Activated CD4-positive, alpha-beta T cell treated with anti-CD3 and anti-CD28 coated beads, Interleukin-2, amount 10 ng/mL, durations not matched to agents 24 days and 14 days (primary cell): ENCODE data around the gene QRICH2. TPM values are rescaled to one million over a fixed set of nuclear protein-coding genes. Genes with fewer than 3 reads are reported as not detected.
"Not testable (repeated sequence)": the region's sequence is repeated elsewhere in the genome, so short reads cannot be mapped to it uniquely, and the experiment has no call there.

ENCODE experiments used
- DNase-seq: peaks from one replicate; pipeline ENCODE4 v3.0.0; 2022
- H3K27ac Mint-ChIP-seq: one replicate; pipeline ENCODE4 v1.8.0; 2022; ENCODE audit warnings: mild to moderate bottlenecking, mixed read lengths
- H3K27me3 Mint-ChIP-seq: one replicate; pipeline ENCODE4 v1.8.0; 2022; ENCODE audit warnings: mixed read lengths
- H3K36me3 Mint-ChIP-seq: one replicate; pipeline ENCODE4 v1.8.0; 2022; ENCODE audit warnings: low read depth, mild to moderate bottlenecking, mixed read lengths
- H3K4me1 Mint-ChIP-seq: one replicate; pipeline ENCODE4 v1.8.0; 2021; ENCODE audit warnings: mixed read lengths
- H3K4me3 Mint-ChIP-seq: one replicate; pipeline ENCODE4 v1.8.0; 2022; ENCODE audit warnings: mild to moderate bottlenecking, moderate library complexity, mixed read lengths
- H3K9me3 Mint-ChIP-seq: one replicate; pipeline ENCODE4 v1.8.0; 2021; ENCODE audit warnings: mixed read lengths
- intact Hi-C: fragments of 100-400 bp; cut with micrococcal nuclease; formaldehyde crosslinking; loops from one replicate; pipeline ENCODE4 v1.15.1; 2023
- total RNA-seq: library from RNA; stranded (reverse); gene quantifications from 2 replicates; pipeline ENCODE4 v1.2.3, GENCODE V29; 2022

The QRICH2 gene
- total RNA-seq, 1 donor from 2014 or later: 2.2 TPM

DNA sequence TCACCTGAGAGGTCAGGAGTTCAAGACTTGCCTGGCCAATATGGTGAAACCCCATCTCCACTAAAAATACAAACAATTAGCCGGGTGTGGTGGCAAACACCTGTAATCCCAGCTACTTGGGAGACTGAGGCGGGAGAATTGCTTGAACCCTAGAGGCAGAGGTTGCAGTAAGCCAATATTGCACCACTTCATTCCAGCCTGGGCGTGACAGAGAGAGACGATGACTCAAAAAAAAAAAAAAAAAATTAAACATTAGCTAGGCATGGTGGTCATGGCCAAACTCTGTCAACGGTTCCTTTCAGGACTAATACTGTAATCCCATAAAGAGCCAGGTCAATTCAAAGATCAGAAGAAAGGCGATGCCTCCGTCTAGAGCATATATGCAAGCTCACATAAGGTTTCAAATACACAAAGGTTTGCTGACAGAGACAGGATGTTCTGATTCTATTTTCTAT lies 70.2 kb downstream of the QRICH2 start:
- Mint-ChIP-seq H3K4me3 (peak overlapping the region; percentile 87), H3K27me3 (no peaks in the 10 kb centered on the region), H3K9me3 (peaks cover 3% of the 10 kb centered on the region), H3K36me3 (peaks cover 28% of the 10 kb centered on the region), H3K4me1 (peaks cover 54% of the 10 kb centered on the region), H3K27ac (no peak overlapping the region)
- intact Hi-C loops: loop anchor here (2.0 kb wide), 1 partner anchor 29 kb away; no protein-coding TSS in a partner anchor
- DNase-seq: no peak

GRCh38 chr17:76236603-76237002 lies 71.5 kb downstream of the QRICH2 start:
- no peak overlapping the region for H3K4me3 Mint-ChIP-seq
- no peak for DNase-seq
- H3K4me1 Mint-ChIP-seq: peaks cover 52% of the 10 kb centered on the region
- peaks cover 37% of the 10 kb centered on the region for H3K36me3 Mint-ChIP-seq
- intact Hi-C loops: no loop called here
- H3K9me3 Mint-ChIP-seq: peaks cover 3% of the 10 kb centered on the region
- no peak overlapping the region for H3K27ac Mint-ChIP-seq
- H3K27me3 Mint-ChIP-seq: no peaks in the 10 kb centered on the region

- Mint-ChIP-seq H3K27me3 (no peaks in the 10 kb centered on the region), H3K36me3 (peaks cover 36% of the 10 kb centered on the region), H3K27ac (no peak overlapping the region), H3K9me3 (peaks cover 3% of the 10 kb centered on the region), H3K4me3 (no peak overlapping the region), H3K4me1 (peaks cover 46% of the 10 kb centered on the region)
- DNase-seq: no peak
- intact Hi-C loops: no loop called here
Measured at GRCh38 chr17:76235883-76236282, 72.2 kb downstream of the QRICH2 start.

DNA sequence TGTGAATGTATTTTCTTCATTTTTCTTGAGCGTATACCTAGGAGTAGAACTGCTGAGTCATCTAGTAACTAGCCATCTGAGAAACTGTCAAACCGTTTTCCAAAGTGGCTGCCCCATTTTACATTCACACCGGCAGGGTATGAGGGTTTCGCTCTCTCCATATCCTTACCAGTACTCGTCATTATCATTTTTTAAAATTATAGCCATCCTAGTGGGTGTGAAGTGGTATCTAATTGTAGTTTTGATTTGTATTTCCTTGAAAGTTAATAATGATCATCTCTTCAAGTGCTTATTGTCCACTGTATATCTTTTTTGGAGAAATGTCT lies 73.8 kb downstream of the QRICH2 start:
- Mint-ChIP-seq H3K27me3 (no peaks in the 10 kb centered on the region), H3K27ac (no peak overlapping the region), H3K4me1 (peaks cover 52% of the 10 kb centered on the region), H3K4me3 (no peak overlapping the region), H3K36me3 (peaks cover 45% of the 10 kb centered on the region), H3K9me3 (peaks cover 3% of the 10 kb centered on the region)
- intact Hi-C loops: no loop called here
- DNase-seq: no peak

DNA sequence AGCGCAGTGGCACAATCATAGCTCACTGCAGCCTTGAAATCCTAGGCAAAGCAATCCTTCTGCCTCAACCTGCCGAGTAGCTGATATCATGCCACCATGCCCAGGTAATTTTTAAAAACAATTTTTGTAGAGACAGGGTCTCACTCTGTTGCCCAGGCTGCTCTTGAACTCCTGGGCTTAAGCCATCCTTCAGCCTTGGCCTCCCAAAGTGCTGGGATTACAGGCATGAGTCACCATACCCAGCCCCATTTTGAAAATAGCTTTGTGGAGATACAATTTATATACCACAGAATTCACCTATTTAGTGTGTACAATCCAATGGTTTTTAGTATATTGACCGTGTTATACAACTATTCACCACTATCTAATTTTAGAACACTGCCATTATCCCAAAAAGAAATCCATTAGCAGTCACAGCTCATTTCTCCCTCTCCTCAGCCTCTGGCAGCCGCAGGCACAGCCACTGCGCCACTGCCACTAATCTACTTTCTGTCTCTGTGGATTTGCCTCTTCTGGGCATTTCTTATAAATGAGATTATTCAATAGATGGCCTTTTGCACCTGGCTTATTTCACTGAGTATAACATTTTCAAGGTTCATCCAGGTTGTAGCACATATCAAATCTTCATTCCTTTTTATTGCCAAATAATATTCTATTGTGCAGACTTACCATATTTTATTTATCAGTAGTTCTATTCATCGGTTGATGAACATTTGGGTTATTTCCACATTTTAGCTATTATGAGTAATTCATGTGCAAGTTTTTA lies 74.3 kb downstream of the QRICH2 start:
- intact Hi-C loops: no loop called here

DNA sequence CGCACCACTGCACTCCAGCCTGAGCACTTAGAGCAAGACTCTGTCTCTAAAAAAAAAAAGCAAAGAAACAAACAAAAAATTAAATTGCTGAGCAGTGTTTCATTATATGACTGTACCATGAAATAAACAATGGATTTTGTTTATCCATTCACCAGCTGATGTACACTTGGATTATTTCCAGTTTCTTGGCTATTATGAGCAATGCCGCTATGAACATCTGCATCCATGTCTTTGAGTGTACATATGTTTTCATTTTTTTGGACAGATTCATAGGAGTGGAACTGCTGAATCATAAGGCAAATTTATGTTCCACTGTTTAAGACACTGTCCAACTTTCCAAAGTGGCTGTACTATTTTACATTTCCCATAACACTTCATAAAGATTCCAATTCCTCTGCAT lies 75.7 kb downstream of the QRICH2 start:
- Mint-ChIP-seq H3K4me1 (peaks cover 46% of the 10 kb centered on the region), H3K4me3 (no peak overlapping the region), H3K36me3 (peaks cover 41% of the 10 kb centered on the region), H3K27me3 (no peaks in the 10 kb centered on the region), H3K9me3 (peaks cover 3% of the 10 kb centered on the region), H3K27ac (no peak overlapping the region)
- DNase-seq: no peak
- intact Hi-C loops: no loop called here

More for the DNA sequence above, 74.3 kb downstream of the QRICH2 start:
- no peak for DNase-seq
- peaks cover 45% of the 10 kb centered on the region for H3K36me3 Mint-ChIP-seq
- H3K27ac Mint-ChIP-seq: no peak overlapping the region
- no peak overlapping the region for H3K4me3 Mint-ChIP-seq
- H3K4me1 Mint-ChIP-seq: peaks cover 52% of the 10 kb centered on the region
- no peaks in the 10 kb centered on the region for H3K27me3 Mint-ChIP-seq
- peaks cover 3% of the 10 kb centered on the region for H3K9me3 Mint-ChIP-seq

DNA sequence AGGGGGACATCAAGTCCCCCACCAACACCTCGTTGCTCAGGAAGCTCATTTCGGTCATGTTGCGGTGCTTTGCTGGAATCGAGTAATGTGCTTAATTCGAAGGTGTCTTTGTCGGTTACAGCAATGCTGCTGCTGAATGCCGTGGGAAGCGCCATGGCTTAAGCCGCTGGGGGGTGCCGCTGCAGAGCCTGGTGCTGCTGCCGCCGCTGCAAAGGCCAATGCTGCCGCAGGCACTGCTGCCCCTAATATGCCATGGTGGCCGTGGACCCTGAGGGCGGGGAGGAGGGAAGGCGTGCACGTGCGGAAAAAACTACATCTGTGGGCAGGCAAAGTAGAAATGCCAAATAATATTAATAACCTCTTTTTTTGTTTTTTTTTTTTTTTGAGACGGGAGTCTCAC lies 81.3 kb downstream of the QRICH2 start:
- H3K27me3 Mint-ChIP-seq, H3K9me3 Mint-ChIP-seq, H3K4me3 Mint-ChIP-seq, DNase-seq, intact Hi-C loops, H3K27ac Mint-ChIP-seq: not testable (repeated sequence)
- peaks cover 25% of the 10 kb centered on the region for H3K4me1 Mint-ChIP-seq
- H3K36me3 Mint-ChIP-seq: peaks cover 41% of the 10 kb centered on the region

DNA sequence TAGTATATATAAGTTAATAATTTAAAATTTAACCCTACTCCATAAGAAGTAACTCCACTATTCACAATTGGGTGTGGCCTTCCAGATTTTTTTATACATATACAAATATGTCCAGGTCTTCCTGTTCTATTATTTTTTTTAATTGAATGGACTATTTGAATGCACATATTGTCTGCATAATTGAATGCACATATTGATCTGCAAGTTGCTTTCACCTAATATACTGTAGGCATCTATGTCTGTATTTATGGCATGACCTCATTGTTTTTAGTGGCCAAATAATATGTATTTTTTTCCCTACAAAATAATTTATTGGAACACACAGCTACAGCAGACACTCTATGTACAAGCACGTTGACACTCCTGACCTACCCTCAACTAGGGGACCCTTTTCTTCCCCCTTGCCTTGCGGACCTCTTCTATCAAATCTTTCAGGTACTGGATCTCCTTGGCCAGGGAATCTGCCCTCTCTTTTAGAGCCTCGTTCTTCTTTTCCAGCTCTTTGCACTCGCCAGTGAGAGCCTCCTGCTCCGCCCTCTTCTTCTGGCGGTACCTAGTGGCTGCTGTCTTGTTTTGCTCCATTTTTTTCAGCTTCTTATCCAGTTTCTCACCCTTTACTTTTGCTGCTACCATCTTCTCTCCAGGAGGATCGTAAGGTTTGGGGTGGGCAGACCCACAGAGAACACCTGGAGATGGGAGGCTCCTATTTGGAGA lies 82.5 kb downstream of the QRICH2 start:
- H3K9me3 Mint-ChIP-seq, H3K4me3 Mint-ChIP-seq, H3K27me3 Mint-ChIP-seq, H3K27ac Mint-ChIP-seq, intact Hi-C loops, DNase-seq: not testable (repeated sequence)
- Mint-ChIP-seq H3K36me3 (peaks cover 42% of the 10 kb centered on the region), H3K4me1 (peaks cover 22% of the 10 kb centered on the region)

Other genes starting within 250 kb of the QRICH2 start
- 169 and 170 TPM in 2 replicates for gene SRP68, start 235.8 kb downstream of the QRICH2 start, total RNA-seq
- gene GALR2, start 233.5 kb downstream of the QRICH2 start, total RNA-seq: 2.3 and 2.7 TPM in 2 replicates
- 4.1 TPM in 2 replicates for gene ZACN, start 229.1 kb downstream of the QRICH2 start, total RNA-seq
- gene EXOC7, start 204.5 kb downstream of the QRICH2 start, total RNA-seq: 104 and 108 TPM in 2 replicates
- 0.07 and 0.35 TPM in 2 replicates for gene FOXJ1, start 167.0 kb downstream of the QRICH2 start, total RNA-seq
- gene RNF157, start 67.8 kb downstream of the QRICH2 start, total RNA-seq: 35.0 and 42.4 TPM in 2 replicates
- 184 and 189 TPM in 2 replicates for gene UBALD2, start 42.9 kb downstream of the QRICH2 start, total RNA-seq
- gene PRPSAP1, start 45.6 kb upstream of the QRICH2 start, total RNA-seq: 37.2 and 45.2 TPM in 2 replicates
- 26.8 and 27.6 TPM in 2 replicates for gene SPHK1, start 76.3 kb upstream of the QRICH2 start, total RNA-seq
- gene UBE2O, start 144.9 kb upstream of the QRICH2 start, total RNA-seq: 43.8 and 44.0 TPM in 2 replicates
- gene AANAT, start 159.3 kb upstream of the QRICH2 start, total RNA-seq: not detected in 2 replicates
- gene RHBDF2, start 193.1 kb upstream of the QRICH2 start, total RNA-seq: 45.4 and 54.5 TPM in 2 replicates
- not detected in 2 replicates for gene CYGB, start 229.4 kb upstream of the QRICH2 start, total RNA-seq
- gene PRCD, start 231.8 kb upstream of the QRICH2 start, total RNA-seq: not detected in 2 replicates